Gastroesophageal sphincter (tissue), 3 donors: ENCODE measurements around the gene GRM3.

Experiments used
- CTCF ChIP-seq, 4 experiments: fragments of 200-600 bp in 2 of 4; fragments of 450-650 bp in 2 of 4; sonication (generic) in 1 of 4; IDR thresholded peaks; one replicate each; pipeline ENCODE4 v1.5.1; 2017 to 2019; ENCODE audit warnings: antibody characterized with exemption in 4 of 4, mild to moderate bottlenecking in 2 of 4, moderate library complexity in 2 of 4
- EP300 ChIP-seq: sonication (generic); formaldehyde crosslinking; IDR thresholded peaks from one replicate; pipeline ENCODE4 v1.6.1; 2017; ENCODE audit warnings: antibody characterized with exemption, mild to moderate bottlenecking
- POLR2A ChIP-seq, 2 donors: fragments of 450-650 bp; IDR thresholded peaks; one replicate each; pipeline ENCODE4 v1.6.1; 2017; ENCODE audit warnings: antibody characterized with exemption in 2 of 2, mild to moderate bottlenecking in 2 of 2, moderate library complexity in 1 of 2
- POLR2AphosphoS5 ChIP-seq: sonication (generic); formaldehyde crosslinking; IDR thresholded peaks from one replicate; pipeline ENCODE4 v1.6.1; 2017; ENCODE audit warnings: antibody characterized with exemption

- TF ChIP-seq POLR2AphosphoS5, result no peak
- TF ChIP-seq CTCF (IDR thresholded peaks at IDR 0.05), result no peak
- TF ChIP-seq EP300, result no peak
- TF ChIP-seq POLR2A (IDR thresholded peaks at IDR 0.05), result no peak
These were observed 20.8 kb downstream of the GRM3 start for GRCh38 chr7:86664486-86664885.
